Left lobe of liver (tissue), 2 donors: ENCODE measurements around the gene UBE2O. TPM values are rescaled to one million over a fixed set of nuclear protein-coding genes. Genes with fewer than 3 reads are reported as not detected.
"Not testable (repeated sequence)": the region's sequence is repeated elsewhere in the genome, so short reads cannot be mapped to it uniquely, and the experiment has no call there.

ENCODE experiments used
- ATAC-seq: fragments of 200-7000 bp; cut with Tn5 transposase; one replicate; pipeline ENCODE4 v1.9.1; 2020; ENCODE audit warnings: mild to moderate bottlenecking, moderate library complexity
- DNase-seq: peaks from one replicate; pipeline ENCODE4 v3.0.0-alpha.2; 2020; ENCODE audit warnings: low spot score
- total RNA-seq: library from RNA; stranded (reverse); gene quantifications from one replicate; pipeline ENCODE4 v1.2.1, GENCODE V29; 2021
- donor health status: DM: no; HTN: no; CAD: no; lungs with moderate emphysema.
- donor health status: DM: no; HTN: yes; CAD: no.

The UBE2O gene
- total RNA-seq, 1 donor from 2014 or later = 9.8 TPM

DNA sequence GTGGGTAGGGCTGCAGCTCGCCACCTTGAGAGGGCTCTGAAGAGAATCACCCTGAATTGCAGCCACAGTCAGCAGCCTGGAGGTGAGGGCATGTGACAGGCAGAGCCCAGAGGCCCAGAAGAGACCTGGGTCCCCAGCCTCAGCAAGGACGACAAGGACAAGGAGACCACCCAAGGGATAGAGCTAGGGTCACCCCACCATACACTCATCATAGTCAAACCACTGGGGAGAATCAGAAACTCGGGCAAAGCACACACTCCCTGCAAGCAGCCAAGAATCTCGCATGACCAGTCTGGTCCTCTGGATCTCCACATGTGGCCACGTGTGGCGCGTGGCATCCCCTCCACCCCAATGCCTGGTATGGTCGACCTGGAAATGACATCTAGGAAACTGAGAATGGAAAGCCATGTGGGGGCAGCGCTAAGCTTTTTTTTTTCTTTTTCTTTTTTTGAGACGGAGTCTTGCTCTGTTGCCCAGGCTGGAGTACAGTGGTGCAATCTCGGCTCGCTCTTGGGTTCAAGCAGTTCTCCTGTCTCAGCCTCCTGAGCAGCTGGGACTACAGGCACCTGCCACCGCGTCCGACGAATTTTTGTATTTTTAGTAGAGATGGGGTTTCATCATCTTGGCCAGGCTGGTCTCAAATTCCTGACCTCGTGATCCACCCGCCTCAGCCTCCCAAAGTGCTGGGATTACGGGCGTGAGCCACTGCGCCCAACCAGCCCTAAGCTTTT is 73.1 kb downstream of the UBE2O start:
- ATAC-seq = no peak
- no peak for DNase-seq

DNA sequence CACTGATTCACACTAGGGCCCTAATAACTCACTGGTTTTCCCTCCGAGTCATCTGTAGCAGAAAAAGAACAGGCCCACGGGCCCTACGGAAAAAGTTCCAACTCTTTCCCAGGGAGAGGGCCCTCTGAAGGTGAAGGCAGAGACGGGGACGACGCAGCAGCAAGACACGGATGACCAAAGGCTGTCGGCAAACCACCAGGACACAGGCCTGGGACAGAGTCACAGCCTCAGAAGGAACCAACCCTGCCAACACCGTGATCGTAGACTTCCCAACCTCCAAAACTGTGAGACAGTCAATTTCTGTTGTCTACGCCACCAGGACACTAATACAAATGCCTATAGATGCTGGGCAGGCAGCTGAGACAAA is 73.7 kb downstream of the UBE2O start:
- ATAC-seq = no peak

DNA sequence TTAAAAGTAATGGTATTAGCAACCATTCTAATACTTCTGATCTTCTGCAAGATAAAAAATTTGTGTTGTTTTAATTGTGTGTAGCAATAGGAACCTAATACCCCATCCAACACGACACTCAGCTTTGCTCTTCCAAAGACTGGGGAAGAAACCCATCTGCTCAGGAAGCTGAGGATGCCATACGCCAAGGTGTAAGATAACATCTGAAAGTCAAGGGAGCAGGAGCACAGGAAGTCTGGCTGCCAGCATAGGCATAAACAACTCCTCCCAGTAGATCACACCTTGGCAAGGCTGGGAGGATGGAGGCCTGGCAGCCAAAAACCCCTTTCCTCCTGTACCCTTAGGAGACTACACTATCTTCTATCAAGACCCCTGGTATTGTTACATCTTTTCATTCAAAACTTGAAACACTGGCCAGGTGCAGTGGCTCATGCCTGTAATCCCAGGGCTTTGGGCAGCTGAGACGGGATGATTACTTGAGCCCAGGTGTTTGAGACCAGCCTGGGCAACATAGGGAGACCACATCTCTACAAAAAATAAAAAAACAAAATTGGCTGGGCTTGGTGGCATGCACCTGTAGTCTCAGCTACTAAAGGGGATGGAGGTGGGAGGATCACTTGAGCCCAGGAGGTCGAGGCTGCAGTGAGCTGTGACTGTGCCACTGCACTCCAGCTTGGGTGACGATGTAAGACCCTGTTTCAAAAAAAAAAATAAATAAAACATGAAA is 74.2 kb downstream of the UBE2O start:
- DNase-seq (no peak), ATAC-seq (no peak)

More for the DNA sequence above, 73.7 kb downstream of the UBE2O start:
- DNase-seq = no peak

DNA sequence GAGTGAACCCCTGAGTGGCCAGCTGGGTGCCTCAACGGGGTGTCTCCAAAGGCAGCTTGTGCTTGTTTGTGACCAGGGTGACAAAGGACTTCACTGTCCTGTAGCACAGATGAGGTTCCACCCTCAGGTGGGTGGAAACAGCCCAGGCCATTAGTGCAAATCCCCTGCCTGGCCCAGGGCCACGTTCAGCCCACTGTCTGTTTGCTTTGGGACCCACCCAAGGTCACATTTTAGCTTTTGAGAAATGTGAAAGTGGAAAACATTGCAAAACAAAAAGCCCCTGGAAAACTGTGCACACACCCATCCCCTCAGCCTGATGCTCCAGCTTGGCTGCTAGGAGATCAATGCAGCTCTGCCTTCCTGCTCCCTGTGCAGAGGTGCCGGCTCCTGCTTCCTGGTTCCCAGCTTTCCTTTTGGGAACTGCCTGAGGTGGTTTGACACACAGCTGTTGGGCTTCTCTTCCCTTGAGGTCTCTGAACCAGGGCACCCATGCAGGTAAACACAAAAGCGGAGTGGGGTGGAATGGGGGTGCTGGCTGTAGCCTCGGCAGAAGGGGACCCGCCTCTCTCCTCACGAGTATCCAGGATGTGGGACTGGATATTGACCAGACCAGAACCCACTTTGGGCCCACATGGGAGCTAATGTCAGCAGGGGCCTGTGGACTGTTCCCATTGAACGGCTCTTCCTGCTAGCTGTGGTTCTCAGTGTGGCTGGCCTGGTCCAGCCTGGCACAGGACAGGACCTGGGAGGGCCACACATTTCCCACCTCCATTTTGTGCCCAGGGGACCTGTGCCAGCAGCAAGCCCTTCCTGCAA is 76.4 kb downstream of the UBE2O start:
- DNase-seq = no peak
- ATAC-seq = no peak

DNA sequence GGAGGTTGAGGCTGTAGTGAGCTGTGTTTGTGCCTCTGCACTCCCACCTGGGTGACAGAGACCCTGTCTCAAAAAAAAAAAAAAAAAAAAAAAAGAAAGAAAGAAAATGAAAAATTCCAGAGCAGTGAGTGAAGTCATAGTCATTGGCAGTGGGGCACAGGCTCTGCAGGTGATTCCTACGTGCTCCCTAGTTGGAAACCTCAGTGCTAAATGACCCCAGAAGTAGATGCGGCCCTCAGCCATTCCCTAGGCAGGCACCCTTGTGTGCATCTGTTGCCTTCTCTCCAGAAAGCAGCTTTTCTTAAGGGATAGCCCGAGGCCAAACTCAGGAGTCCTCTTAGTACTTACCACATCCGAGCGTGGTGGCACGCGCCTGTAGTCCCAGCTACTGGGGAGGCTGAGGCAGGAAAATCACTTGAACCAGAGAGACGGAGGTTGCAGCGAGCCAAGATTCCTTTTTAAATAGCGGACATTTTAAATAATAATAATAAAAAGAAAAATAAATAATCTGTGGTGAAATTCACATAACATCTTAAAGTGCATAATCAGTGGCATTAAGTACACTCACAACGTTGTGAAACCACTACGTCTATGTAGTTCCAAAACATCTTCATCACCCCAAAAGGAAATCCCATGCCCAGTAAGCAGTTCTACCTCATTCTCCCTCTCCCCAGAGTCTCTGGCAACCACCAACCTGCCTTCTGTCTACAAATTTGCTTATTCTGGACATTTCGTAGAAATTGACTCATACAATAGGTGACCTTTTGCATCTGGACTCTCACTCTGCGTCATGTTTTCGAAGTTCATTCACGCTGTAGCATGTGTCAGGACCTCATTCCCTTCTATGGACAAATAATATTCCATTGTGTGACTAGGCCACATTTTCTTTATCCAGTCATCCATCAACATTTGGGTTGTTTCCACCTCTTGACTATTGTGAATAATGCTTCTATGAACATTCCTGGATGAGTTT is 81.0 kb downstream of the UBE2O start:
- ATAC-seq (no peak), DNase-seq (no peak)

DNA sequence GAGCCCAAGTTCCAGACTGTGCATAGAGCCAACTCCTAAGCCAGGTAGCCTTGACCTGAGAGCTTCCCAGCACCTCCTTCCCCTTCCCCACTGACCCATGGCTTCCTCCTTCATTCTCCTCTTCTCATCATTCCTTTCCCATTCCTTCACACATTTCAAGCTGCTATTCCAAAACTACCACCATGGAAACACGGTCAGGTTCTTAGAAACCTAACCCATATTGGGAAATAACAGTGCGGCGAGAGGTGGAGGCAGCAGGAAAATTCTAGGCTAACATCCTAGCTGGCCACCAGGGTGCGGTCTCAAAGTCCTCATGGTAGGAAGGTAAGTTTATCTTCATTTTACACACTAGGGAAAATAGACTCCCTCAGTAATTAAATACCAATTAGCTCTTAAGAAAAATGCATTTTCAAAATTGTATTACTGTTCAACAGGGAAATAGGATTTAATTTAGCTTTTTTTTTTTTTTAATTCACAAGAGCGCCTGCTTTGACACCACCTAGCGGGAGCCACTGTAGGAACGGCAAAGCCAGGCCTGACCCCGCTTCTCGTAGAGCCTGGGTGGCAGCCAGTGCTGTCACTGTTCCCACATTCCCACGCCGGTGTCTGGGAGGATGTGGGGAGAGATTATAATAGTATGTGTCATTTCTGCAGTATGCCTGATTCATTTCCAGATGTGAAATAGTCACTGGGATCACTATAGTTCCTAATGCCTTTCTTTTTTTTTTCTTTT is 82.5 kb downstream of the UBE2O start:
- ATAC-seq (peak; percentile 91), DNase-seq (peak; percentile 63)

DNA sequence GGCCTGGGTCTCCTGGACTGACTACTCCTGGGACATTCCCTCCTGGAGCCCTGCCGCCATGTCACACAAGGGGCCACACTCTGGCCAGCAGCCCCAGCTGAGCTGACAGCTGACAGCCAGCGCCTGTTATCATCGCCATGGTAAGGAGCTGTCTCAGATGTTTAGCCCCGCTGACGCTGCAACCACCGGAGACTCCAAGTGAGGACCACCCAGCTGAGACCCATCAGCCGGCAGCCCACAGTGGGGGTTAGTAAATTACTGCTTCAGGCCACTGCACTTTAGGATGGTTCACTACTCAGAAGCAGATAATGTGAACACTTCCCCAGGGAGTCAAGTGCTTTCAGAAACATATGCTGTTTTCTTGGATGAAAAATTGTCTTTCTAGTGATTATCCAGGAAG is 83.1 kb downstream of the UBE2O start:
- DNase-seq (no peak), ATAC-seq (no peak)

DNA sequence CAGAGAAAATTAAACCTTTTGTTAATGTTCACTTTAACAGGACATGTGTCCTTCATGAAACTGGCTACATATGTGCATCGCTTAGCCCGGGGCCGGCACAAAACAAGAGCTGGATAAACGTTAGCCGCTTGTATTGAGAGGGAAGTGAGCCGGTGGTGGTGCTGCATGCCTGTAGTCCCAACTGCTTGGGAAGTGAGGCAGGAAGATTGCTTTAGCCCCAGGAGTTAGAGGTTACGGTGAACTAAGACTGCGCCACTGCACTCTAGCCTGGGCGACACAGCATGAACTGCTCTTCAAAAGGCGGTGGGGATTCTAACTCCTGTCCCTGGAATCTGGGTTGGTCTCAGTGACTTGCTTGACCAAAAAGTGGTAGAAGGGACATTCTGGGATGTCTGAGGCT is 83.6 kb downstream of the UBE2O start:
- no peak for ATAC-seq
- no peak for DNase-seq

DNA sequence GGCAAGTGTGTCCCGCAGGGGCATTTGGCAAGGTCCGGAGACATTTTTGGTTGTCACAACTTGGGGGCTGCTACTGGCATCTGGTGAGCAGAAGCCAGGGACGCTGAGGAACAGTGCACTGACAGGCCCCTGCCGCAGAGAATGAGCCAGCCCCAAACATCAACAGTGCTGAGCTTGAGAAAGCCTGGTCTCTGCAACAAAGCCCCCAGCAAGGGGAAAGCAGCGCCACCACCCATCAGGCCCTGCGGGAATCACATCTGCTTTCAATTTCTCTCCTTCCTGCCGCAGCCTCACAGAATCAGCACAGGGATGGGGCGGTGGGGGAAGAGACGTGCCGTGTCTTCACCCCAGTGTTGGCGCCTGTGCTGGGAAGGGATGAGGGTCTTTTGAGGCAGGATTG is 84.4 kb downstream of the UBE2O start:
- DNase-seq (no peak), ATAC-seq (no peak)

DNA sequence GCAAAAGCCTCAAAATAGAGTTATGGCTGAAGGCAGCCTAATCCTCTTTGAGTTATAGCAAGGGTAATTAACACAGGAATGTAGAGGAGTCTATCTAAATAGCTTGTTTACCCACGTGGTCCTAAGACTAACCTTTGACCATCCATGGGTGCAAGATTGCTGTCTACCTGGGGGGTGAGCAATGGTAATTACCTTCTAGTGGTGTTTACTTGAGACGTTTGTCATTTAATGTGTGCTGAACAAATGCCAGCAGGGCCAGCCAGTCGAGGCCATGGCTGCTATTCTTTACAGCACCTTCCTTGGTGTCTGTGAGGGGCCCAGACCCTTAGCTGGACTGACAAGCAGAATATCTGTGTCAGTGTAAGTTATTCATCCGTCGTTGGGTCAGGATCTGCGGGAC is 85.3 kb downstream of the UBE2O start:
- ATAC-seq = no peak
- no peak for DNase-seq

DNA sequence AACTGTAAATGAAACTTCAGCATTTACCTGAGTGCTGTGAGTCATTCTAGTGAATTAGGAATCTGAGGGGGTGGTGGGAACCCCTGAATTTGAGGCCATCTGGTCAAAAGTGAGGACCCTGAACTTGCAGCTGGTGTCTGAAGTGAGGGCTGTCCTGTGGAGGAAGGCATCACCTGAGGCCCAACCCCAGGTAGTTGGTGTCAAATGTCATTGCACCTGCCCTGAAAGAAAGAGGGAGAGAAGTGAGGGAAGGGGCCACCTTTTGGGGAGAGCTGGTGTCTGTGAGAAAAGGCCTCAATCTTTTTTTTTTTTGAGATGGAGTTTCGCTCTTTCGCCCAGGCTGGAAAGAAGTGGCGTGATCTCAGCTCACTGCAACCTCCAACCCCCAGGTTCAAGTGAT is 86.7 kb downstream of the UBE2O start:
- no peak for ATAC-seq

DNA sequence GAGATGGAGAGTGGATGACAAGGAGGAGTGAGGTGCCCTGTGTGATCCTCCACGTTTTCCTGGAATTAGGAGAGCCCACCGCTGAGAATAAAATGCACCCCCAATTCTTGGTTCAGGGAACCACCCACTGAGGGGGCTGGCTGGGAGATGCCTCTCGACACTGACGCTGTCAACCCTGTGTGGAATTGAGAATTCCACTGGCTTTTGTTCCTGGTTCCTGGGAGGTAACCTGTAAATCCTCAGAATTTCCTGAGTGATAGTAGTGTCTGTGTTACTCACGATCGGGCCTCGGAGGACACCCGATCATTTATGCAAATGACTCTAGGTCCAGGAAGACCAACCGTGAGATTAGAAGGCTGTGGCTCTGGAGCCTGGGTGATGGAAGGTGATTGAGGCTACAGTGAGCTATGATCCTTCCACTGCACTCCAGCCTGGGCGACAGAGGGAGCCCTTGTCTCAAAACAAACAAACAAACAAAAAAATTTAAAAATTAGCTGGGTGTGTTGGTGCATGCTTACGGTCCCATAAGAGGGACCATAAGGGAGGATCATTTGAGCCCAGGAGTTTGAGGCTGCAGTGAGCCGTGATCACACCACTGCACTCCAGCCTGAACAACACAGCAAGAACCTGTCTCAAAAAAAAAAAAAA is 87.6 kb downstream of the UBE2O start:
- ATAC-seq = peak; percentile 66
- DNase-seq = no peak

More for the DNA sequence above, 86.7 kb downstream of the UBE2O start:
- DNase-seq = no peak

DNA sequence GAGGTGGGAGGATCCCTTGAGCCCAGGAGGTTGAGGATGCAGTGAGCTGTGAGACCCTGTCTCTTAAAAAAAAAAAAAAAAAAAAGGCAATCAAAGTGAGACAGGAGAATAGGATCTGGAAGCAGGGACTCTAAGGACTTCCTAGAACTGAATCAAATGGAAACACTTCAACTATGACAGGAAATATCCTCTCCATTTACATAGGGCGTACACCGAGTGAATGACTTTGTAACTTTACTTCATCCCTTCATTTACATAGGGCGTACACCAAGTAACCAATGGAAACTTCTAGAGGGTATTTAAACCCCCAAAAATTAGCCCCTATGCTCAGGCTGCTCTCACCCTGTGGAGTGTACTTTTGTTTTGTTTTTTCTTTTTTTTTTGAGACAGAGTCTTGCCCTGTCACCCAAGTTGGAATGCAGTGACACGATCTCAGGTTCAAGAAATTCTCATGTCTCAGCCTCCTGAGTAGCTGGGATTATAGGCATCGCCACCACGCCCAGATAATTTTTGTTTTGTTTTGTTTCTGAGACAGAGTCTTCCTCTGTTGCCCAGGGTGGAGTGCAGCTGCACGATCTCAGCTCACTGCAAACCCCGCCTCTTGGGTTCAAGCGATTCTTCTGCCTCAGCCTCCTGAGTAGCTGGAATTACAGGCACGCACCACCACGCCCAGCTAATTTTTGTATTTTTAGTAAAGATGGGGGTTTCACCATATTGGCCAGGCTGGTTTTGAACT is 89.7 kb downstream of the UBE2O start:
- DNase-seq = no peak
- no peak for ATAC-seq

DNA sequence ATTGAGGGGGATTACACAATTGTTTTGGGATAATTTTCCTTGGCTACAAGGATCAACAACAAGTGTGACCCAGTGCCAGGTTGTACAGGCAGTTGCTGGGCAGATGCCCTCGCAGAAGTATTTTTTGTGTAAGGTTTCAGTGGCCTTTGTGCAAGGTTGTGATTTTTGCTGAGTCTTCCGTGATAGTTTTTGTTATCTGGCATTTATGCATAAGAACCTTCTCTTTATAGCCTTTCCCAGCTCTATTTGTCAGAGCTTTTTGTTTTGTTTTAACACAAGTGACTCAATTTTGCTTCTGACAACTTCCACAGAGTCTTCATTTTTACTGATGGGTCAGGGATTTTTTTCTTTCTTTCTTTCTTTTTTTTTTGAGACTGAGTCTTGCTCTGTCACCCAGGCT is 92.5 kb downstream of the UBE2O start:
- ATAC-seq (no peak), DNase-seq (no peak)

DNA sequence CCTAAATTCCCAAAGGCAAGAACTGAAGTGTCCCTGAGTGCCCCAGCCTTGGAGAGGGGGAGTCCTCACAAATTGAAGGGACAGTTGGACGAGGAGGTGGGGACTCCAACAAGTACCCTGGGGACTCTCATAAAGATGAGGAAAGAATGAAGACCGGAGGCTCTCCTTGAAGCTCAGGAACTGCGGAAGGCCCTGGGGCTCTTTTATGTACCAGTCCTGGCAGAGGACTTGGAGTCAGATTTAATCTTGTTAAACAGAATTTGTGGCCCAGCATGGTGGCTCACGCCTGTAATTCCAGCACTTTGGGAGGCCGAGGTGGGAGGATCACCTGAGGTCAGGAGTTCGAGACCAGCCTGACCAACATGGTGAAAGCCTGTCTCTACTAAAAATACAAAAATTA is 93.2 kb downstream of the UBE2O start:
- not testable (repeated sequence) for DNase-seq, ATAC-seq

DNA sequence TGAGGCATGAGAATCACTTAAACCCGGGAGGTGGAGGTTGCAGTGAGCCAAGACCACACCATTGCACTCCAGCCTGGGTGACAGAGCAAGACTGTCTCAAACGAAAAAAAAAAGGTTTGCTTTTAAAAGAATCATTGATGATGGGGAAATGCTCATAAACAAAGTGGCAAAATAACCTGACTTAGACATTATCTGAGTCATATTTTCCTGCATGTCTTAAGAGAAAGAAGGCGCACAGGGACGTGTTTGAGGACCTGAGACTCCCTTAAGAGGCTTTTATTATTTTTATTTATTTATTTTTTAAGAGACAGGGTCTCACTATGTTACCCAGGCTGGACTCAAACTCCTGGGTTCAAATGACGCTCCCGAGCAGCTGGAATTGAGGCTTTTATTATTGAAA is 93.6 kb downstream of the UBE2O start:
- DNase-seq = no peak
- no peak for ATAC-seq

DNA sequence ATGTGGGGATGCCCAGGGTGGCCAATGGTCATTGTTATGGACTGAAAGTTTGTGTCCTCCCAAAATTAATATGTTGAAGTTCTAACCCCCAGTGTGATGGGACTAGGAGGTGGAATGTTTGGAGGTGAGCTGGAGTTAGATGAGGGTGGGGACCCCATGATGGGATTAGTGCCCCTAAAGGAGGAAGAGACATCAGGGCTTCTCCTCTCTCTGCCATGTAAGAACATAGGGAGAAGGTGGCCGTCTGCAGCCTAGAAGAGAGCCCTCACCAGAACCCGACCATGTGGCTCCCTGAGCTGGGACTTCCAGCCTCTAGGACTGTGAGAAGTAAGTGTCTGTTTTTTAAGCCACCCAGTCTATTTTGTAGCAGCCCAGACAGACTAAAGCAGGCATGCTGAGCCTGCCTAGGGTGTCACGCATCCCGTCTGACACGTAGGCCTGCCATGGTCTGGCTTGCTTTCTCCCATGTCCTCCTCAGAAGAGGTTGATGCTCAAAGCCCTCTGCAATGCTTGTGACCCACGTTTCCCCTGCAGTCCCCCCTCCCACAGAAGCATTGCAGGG is 95.3 kb downstream of the UBE2O start:
- DNase-seq (no peak), ATAC-seq (no peak)

DNA sequence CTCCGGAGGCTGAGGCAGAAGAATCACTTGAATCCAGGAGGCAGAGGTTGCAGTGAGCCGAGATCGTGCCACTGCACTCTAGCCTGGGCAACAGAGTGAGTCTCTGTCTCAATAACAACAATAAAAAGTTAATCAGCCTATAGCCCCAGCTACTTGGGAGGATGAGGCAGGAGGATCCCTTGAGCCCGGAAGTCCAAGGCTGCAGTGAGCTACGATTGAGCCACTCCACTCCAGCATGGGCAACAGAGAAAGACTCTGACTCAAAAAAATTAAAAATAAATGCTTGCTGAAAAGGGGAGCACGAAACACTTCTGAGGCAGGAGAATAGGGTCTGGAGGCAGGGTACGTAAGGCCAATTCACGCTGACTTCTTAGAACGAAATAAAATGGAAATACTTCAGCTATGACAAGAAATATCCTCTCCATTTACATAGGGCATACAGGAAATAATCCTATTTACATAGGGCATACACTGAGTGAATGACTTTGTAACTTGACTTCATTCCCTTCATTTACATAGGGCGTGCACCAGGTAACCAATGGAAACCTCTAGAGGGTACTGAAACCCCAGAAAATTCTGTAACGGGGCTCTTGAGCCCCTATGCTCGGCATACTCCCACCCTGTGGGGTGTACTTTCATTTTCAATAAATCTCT is 96.0 kb downstream of the UBE2O start:
- DNase-seq (no peak), ATAC-seq (no peak)
